Upper lobe of left lung (tissue), 4 donors: ENCODE measurements around the gene EPM2A.

Experiments used
- EP300 ChIP-seq, 4 donors: sonication (generic); formaldehyde crosslinking; IDR thresholded peaks; one replicate each; pipeline ENCODE4 v1.5.1; 2017; ENCODE audit warnings: antibody characterized with exemption in 4 of 4, control low read depth in 2 of 4
- POLR2A ChIP-seq, 4 donors: fragments of 450-650 bp; IDR thresholded peaks; one replicate each; pipeline ENCODE4 v1.5.1; 2016 to 2017; ENCODE audit warnings: antibody characterized with exemption in 4 of 4, mild to moderate bottlenecking in 2 of 4
- POLR2AphosphoS5 ChIP-seq, 2 donors: sonication (generic); formaldehyde crosslinking; IDR thresholded peaks; one replicate each; pipeline ENCODE4 v1.5.1; 2017; ENCODE audit warnings: antibody characterized with exemption in 2 of 2
- TF ChIP-seq, protein P1 (sequence below), 6 experiments: fragments of 450-650 bp in 4 of 6; fragments of 200-600 bp in 2 of 6; sonication (generic) in 2 of 6; IDR thresholded peaks; one replicate each; pipeline ENCODE4 v1.5.1; 2016 to 2019; ENCODE audit warnings: antibody characterized with exemption in 6 of 6

DNA sequence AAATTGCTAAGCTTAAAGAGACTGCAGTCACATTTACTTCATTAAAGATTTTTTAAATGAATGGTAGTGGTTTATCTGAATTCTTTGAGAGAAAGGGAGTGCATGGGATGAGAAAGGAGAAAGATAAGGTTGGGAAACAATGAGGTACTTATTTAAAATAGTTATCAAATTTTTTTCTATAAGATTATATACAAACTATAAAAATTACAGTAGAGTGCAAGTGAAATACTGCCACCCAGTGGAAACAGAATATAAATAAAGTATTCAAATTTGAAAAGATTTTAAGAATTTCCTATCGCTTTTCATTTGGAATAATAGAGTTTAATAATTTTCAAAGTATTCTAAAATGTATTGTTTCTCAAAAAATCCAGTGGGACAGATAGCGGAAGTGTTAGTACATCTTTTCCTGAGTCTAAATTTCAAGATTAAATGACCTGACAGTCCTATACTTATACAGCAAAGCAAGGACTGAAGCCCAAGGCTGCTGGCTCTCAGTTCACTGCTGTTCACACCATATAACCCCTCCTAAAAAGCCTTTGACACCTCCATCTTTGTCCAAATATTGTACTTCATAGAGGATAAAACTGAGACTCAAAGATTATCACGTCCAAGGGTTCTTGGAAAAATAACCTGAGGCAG lies 31.1 kb downstream of the EPM2A start:
- TF ChIP-seq, protein P1, sequence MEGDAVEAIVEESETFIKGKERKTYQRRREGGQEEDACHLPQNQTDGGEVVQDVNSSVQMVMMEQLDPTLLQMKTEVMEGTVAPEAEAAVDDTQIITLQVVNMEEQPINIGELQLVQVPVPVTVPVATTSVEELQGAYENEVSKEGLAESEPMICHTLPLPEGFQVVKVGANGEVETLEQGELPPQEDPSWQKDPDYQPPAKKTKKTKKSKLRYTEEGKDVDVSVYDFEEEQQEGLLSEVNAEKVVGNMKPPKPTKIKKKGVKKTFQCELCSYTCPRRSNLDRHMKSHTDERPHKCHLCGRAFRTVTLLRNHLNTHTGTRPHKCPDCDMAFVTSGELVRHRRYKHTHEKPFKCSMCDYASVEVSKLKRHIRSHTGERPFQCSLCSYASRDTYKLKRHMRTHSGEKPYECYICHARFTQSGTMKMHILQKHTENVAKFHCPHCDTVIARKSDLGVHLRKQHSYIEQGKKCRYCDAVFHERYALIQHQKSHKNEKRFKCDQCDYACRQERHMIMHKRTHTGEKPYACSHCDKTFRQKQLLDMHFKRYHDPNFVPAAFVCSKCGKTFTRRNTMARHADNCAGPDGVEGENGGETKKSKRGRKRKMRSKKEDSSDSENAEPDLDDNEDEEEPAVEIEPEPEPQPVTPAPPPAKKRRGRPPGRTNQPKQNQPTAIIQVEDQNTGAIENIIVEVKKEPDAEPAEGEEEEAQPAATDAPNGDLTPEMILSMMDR (IDR thresholded peaks at IDR 0.05), result peak in 2 of 6 experiments; percentile 19 to 28
- TF ChIP-seq POLR2A (IDR thresholded peaks at IDR 0.05) (no peak), POLR2AphosphoS5 (IDR thresholded peaks at IDR 0.05) (no peak), EP300 (IDR thresholded peaks at IDR 0.05) (no peak)
